Colon (tissue), 2 donors: ENCODE results near the gene STOX2.
"Not testable (repeated sequence)": the region's sequence is repeated elsewhere in the genome, so short reads cannot be mapped to it uniquely, and the experiment has no call there.

ENCODE experiments used
- FAIRE-seq: peaks from 2 replicates; lab custom pipeline; 2012; peaks lifted over from hg19 to GRCh38; lab: Jason Lieb, UNC
- donor health status: control.
- donor health status: control.

The STOX2 gene

DNA sequence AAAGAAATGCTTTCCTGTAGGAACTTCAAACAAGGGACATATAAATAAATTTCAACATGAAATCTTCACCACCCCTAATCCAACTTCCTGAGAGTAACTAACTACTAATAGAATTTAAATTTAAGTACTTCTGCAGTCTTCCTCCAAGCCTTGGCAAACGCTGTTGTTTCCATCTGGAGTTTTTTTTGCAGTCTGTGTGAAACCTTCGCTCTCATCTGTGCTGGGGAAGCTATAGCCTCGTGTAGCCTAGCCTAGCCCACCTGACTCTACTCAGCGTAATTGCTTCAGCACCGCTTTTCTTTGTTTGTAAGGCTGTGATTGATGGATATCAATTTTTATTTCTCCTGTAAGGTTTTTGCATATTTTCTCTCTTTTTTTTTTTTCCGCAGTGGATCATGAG is 30.9 kb downstream of the STOX2 start:
- no peak for FAIRE-seq

DNA sequence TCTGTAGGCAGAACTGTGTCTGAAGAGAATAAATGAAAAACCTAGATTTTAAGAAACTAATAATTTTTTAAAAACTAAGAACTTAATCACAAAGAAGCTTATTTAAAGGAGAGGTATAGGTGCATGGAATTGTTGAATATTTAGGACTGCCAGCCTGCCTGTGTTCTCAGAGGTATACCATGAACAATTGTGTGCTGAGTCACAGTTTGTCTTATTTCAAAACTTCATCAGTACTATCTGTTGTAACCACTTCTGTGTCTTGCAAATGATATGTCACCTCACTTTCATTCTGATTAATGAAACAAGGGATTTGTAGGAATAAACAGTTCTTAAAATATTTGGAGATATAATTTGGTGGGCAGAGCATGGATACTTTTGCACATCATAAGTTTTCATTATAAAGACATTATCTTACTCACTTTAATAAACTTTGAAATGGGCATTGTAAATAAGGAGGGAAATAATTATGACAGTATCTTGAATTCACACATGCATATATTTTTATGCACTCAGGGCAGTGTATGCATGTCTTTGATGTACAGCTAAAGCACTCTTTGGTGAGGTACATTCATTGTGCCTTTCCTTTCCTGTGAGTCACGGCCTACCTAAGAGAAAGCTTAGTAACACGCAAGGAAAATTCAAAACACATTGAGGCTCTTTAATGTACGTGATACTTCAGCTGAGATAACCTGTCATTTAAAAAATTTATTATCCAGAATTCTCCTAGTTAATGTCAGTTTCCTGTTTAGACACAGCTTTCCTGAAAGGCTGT is 31.7 kb downstream of the STOX2 start:
- no peak for FAIRE-seq

DNA sequence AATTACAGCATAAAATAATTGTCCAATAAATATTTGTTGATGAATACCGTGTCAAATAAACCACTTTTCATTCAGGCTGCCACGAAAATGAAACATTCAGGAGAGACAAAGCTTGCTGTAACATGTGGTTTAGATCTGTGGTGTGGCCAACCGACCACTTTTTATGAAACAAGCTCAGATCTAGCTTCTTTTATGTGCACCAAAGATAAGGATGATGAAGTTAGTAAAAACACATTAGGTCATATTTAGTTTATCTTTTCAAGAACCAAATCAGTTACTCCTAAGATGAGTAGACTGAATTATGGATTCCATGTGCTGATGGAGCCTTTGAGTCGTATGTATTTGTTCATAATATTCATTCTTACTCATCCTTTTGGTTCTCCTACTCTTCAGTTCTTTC is 35.8 kb downstream of the STOX2 start:
- FAIRE-seq: no peak

- no peak for FAIRE-seq
These were observed 36.9 kb downstream of the STOX2 start for GRCh38 chr4:183941964-183942363.

- FAIRE-seq: no peak
These were observed 40.6 kb downstream of the STOX2 start for GRCh38 chr4:183945741-183946140.

- no peak for FAIRE-seq
These were observed 45.4 kb downstream of the STOX2 start for GRCh38 chr4:183950536-183950935.

DNA sequence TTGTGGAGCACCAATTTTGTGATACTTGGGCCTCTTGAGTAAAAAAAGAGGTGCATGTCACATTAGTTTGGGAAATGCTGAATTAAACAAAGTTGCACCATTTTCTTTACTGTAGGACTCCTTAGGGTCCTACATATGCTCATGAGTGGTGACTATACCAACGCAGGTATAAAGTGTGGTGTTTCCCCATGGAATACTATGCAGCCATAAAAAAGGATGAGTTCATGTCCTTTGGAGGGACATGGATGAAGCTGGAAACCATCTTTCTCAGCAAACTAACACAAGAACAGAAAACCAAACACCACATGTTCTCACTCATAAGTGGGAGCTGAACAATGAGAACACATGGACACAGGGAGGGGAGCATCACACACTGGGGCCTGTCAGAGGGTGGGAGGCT is 47.5 kb downstream of the STOX2 start:
- FAIRE-seq: not testable (repeated sequence)

DNA sequence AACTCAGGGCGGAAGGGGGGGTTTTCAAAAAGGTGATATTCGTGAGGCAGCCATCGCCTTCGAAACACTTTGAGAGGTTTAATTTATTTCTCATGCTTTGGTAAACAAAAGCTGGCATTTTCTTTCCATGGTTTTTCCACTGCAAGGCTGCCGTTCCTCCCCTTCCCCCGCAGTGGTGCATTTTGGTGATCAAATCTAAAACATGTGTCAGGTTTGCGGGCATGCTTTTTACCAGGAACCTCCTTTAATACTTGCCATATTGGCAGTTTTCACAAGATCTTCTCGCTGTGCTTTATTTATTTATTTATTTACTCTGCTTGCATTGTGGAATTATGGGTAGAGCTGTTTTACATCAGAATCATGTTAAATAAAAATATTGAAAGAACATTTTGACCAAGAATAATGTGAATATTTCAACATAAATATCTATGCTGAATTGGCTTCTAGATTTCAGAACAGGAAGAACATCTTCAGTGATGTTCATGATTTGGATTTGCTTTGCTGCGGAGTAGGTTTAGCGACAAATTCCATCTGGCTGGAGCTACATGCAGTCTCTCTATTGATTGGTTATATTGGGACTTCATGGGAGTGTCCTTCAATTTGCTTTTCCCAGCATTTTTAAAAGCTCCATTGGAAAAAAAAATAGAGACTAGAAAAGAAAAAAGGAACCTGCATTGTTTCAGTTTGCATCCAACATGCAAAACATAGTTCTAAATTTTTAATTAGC is 54.4 kb downstream of the STOX2 start:
- FAIRE-seq: no peak

DNA sequence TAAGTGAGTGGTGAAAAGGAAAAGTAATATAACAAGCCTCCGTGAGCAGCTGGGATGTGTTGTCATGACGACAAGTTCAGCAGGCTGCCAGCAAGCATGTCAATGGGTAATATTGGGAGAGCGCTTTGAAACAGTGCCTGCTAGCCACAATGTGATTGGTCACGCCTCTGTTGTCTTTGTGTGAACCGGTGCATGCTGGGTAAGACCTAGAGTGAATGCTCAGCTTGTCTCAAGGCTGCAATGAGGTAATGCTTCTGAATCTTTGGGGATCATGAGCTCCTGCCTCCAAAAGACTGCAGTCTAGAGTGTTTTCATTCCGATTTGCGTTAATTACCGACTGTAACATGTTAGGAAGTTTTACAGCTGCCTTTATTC is 54.9 kb downstream of the STOX2 start:
- no peak for FAIRE-seq

DNA sequence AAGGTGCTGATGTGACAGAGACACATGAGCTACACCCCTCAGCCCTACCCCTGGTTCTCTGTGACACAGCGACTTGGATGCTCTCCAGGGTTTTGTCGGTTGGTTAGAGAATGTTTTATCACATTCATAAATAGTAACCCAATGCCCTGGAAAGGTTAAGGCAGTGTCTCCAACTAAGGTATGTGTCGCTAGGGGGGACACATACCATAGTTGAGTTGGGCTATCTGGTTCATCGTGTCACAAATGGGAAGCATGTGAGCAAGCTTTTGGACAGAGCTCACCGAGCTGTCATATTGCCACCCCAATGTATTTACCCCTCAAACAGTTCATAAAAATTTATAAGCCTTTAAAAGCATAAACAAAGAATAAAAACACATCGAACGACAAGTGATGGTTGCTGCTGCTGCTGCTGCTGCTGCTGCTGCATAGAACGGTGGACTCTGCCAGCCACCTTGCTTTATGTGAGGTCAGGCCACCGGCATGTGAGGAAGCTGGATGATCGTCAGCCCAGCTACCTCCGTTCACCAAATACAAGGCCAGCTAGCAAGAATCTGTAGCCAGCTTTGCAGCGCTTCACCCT is 55.9 kb downstream of the STOX2 start:
- no peak for FAIRE-seq

DNA sequence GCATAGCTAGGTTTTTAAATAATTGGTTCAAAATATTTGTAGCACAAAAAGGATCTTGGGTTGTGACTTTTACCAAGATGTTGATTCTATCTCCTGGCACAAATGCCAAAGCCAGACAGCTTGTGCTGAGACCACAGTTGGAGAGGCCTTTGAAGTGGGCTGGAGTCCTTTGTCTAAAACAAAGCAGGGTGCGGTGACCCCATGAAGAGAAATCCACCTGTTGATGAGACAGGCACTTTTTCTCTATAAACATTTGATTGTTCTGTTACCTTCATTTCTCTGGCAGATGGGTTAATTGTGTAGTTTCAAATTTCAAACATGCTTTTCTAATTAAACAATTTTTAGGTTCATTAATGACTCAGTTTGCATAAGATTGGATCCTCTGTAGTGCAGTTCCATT is 56.7 kb downstream of the STOX2 start:
- FAIRE-seq: no peak

GRCh38 chr4:183962419-183962818 is 57.3 kb downstream of the STOX2 start:
- FAIRE-seq: no peak

GRCh38 chr4:183966371-183966770 is 61.3 kb downstream of the STOX2 start:
- no peak for FAIRE-seq

GRCh38 chr4:183967266-183967665 is 62.2 kb downstream of the STOX2 start:
- FAIRE-seq: no peak

DNA sequence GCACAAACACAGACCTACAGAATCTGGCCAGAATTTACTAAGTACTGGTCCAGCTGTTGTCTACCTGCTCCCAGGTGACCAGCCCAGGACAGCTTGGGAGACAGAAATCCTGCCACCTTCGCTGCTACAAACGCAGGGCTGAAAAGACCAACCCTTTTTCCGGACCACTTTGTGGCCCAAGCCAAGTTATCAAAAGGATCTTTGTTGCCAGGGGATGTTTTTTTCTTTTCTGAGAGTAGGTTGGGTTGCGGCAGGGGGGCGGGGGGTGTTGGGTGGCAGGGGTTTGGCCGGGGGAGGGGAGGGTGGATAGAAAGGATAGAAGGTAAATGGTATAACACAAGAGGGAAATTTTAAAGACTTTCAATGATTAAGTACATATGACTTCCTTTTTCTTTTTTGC is 63.4 kb downstream of the STOX2 start:
- FAIRE-seq: no peak

GRCh38 chr4:183968931-183969330 is 63.8 kb downstream of the STOX2 start:
- FAIRE-seq: no peak

DNA sequence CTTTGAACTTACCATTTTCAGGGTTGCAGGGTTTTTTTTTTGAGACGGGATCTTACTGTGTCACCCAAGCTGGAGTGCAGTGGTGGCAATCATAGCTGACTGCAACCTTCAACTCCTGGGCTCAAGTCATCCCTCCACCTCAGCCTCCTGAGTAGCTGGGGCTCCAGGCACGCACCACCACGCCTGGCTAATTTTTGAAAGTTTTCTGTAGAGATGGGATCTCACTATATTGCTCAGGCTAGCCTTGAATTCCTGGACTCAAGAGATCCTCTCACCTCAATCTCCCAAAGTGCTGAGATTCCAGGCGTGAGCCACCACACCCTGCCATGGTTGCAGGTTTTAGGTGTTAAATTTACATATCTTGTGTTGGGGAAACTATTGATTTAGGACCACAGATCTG is 64.5 kb downstream of the STOX2 start:
- no peak for FAIRE-seq

DNA sequence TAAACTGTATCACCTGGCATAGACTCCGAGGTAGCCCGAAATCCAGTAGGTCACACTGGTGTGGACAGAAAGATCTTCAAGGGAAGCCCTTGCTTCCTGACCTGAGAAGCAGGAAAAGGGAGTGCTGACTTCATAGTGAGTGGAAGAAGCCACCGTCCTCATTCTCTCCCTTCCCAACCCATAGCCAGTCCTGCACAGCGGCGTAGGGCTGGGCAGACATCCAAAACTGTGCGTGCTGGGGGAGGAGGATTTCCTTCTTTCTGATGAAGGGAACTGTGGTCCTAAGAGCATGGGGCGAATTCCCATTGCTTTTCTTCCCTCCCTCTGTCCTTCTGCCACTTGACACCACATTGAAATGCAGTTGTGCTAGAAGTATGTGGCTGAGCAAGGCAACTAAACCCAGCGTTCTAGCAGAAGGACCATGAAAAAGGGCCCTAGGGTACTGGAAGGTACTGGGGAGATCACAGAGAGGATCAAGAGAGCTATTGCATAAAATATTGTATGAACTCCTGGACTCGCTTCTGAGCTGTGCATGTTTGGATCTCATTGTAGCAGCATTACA is 66.9 kb downstream of the STOX2 start:
- FAIRE-seq: no peak

- FAIRE-seq: no peak
These were observed 72.6 kb downstream of the STOX2 start for GRCh38 chr4:183977707-183978106.

DNA sequence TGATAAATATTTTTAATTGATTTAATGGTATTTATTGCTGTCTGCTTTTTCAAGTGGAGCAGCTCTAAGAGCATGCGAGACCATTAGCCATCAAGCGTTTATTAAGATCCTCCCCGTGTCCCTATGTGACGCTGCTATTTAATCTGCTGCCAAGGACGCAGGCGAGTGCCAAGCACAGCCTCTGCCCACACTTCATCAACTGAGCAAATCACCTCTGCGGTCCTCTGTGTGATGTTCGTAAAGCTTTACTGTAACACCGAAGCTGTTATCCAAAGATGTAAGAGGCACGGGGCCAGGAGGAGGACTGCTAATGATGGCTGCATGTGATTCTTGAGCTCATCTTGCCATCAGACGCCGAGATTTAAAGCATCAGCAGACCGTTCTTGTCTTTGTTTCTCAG is 79.5 kb downstream of the STOX2 start:
- no peak for FAIRE-seq

GRCh38 chr4:183985786-183986185 is 80.7 kb downstream of the STOX2 start:
- no peak for FAIRE-seq

DNA sequence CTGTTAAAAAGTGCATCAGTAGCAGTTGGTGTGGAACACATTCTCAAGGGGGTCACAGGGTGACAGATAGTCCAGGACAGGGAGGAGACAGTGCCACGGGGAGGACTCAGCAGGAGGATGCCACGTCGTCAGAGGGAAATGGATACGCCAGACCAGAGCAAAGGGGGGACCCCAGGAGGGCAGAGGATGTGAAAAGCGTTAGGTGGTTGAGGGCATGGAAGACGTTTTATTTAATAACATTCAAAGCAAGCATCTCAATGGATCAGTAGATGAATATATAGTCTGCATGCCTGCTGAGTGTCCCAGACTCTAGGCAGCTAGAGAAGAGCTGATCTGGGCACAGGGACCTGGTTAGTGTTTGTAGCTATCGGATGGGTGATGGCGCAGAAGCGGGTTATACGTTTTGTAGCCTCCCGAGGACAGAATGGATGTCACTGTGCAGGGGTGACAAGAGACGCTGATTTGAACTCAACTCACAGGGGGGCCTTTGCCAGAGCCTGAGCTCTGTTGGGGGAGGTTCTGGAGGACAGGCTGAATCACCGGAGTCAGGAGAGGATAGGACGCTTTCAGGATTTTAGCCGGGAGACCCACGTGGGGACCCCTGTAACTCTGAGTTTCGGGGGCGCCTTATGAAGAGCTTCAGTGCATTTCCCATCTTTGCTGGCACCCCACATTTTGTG is 81.3 kb downstream of the STOX2 start:
- FAIRE-seq: no peak
